B cell (primary cell): Measurements from ENCODE around the gene ZMYND10. TPM values are rescaled to one million over a fixed set of nuclear protein-coding genes. Genes with fewer than 3 reads are reported as not detected.

Experiments used
- ATAC-seq: fragments of 200-7000 bp; cut with Tn5 transposase; one replicate; pipeline ENCODE4 v1.10.0; 2021; ENCODE audit warnings: low read depth, mild to moderate bottlenecking, moderate number of reproducible peaks, moderate library complexity
- CTCF ChIA-PET: fragments of 350-600 bp; sonication (Branson Sonifier 250); formaldehyde crosslinking; loops from one replicate; lab custom pipeline; 2021; ENCODE audit warnings: antibody characterized with exemption, inconsistent platforms; lab: Charles Lee
- POLR2A ChIA-PET: fragments of 350-600 bp; sonication (Branson Sonifier 250); formaldehyde crosslinking; loops from one replicate; lab custom pipeline; 2021; ENCODE audit warnings: antibody characterized with exemption; lab: Charles Lee
- DNase-seq: peaks from one replicate; pipeline ENCODE4 v3.0.0; 2013
- H2AFZ ChIP-seq: 2 replicates; pipeline ENCODE4 v1.6.1; 2012; ENCODE audit warnings: mild to moderate bottlenecking, low read depth, low read length; ENCODE audit not compliant: insufficient read depth, poor library complexity, severe bottlenecking
- H3K27ac ChIP-seq, 2 donors: 1 replicate in 1 of 2; 2 replicates in 1 of 2; pipeline ENCODE4 v1.5.1; 2012 to 2013; ENCODE audit warnings: low read length in 2 of 2, mild to moderate bottlenecking in 2 of 2, moderate library complexity in 1 of 2
- H3K27me3 ChIP-seq, 4 experiments: fragments of 200-600 bp in 1 of 4; sonication (generic) in 1 of 4; replicated peaks in 1 of 4; 1 replicate in 2 of 4; 2 replicates in 2 of 4; pipeline versions ENCODE4 v1.6.1 to v1.7.0; 2013 to 2016; ENCODE audit warnings: low read length in 3 of 4, mild to moderate bottlenecking in 2 of 4, mixed read lengths in 1 of 4, moderate library complexity in 1 of 4; ENCODE audit not compliant: insufficient read depth in 4 of 4, control insufficient read depth in 3 of 4; ENCODE audit errors: control extremely low read depth in 1 of 4
- H3K36me3 ChIP-seq, 2 experiments: replicated peaks in 1 of 2; 1 replicate in 1 of 2; 2 replicates in 1 of 2; pipeline versions ENCODE4 v1.6.1 to v1.7.1; 2013; ENCODE audit warnings: low read length in 1 of 2; ENCODE audit not compliant: insufficient read depth in 2 of 2, control insufficient read depth in 1 of 2; ENCODE audit errors: control extremely low read depth in 1 of 2, extremely low read depth in 1 of 2
- H3K4me1 ChIP-seq, 2 donors: fragments of 200-600 bp in 1 of 2; sonication (generic) in 1 of 2; 1 replicate in 1 of 2; 2 replicates in 1 of 2; pipeline versions ENCODE4 v1.5.1 to v1.6.1; 2013 to 2017; ENCODE audit warnings: low read length in 2 of 2; ENCODE audit not compliant: control insufficient read depth in 2 of 2, insufficient read depth in 2 of 2
- H3K4me2 ChIP-seq: replicated peaks from 2 replicates; pipeline ENCODE3; 2012; ENCODE audit warnings: mild to moderate bottlenecking, low read depth, low read length; ENCODE audit not compliant: poor library complexity, severe bottlenecking
- H3K4me3 ChIP-seq, 5 experiments: fragments of 200-600 bp in 1 of 5; sonication (generic) in 1 of 5; 1 replicate in 3 of 5; 2 replicates in 2 of 5; pipeline versions ENCODE4 v1.5.1 to v1.7.0; 2011 to 2016; ENCODE audit warnings: low read length in 4 of 5, mild to moderate bottlenecking in 4 of 5, low read depth in 2 of 5, control low read depth in 1 of 5, moderate library complexity in 1 of 5; ENCODE audit not compliant: insufficient read depth in 1 of 5; ENCODE audit errors: control extremely low read depth in 1 of 5, extremely low read depth in 1 of 5
- H3K79me2 ChIP-seq: fragments of 200-600 bp; sonication (generic); one replicate; pipeline ENCODE4 v1.6.0; 2016; ENCODE audit warnings: low read length; ENCODE audit not compliant: control insufficient read depth, insufficient read depth
- H3K9ac ChIP-seq: fragments of 200-600 bp; sonication (generic); 2 replicates; pipeline ENCODE4 v1.6.1; 2017; ENCODE audit warnings: mild to moderate bottlenecking, low read length, moderate library complexity
- H3K9me3 ChIP-seq, 3 donors: one replicate each; pipeline versions ENCODE4 v1.6.1 to v1.7.1; 2013; ENCODE audit warnings: low read length in 2 of 3; ENCODE audit not compliant: control insufficient read depth in 2 of 3, insufficient read depth in 1 of 3; ENCODE audit errors: control extremely low read depth in 1 of 3
- H4K20me1 ChIP-seq: 2 replicates; pipeline ENCODE4 v1.6.0; 2012; ENCODE audit warnings: mild to moderate bottlenecking, low read length; ENCODE audit not compliant: insufficient read depth, control insufficient read depth, poor library complexity, severe bottlenecking
- H3K27ac Mint-ChIP-seq: one replicate; pipeline ENCODE4 v1.8.0; 2021; ENCODE audit warnings: mixed read lengths
- H3K27me3 Mint-ChIP-seq: one replicate; pipeline ENCODE4 v1.8.0; 2021; ENCODE audit warnings: mixed read lengths
- H3K4me1 Mint-ChIP-seq: one replicate; pipeline ENCODE4 v1.8.0; 2021; ENCODE audit warnings: mixed read lengths
- H3K4me3 Mint-ChIP-seq: one replicate; pipeline ENCODE4 v1.8.0; 2021; ENCODE audit warnings: mixed read lengths
- H3K9me3 Mint-ChIP-seq: one replicate; pipeline ENCODE4 v1.8.0; 2022; ENCODE audit warnings: mixed read lengths; ENCODE audit not compliant: insufficient read depth
- CTCF ChIP-seq: fragments of 200-600 bp; IDR thresholded peaks from one replicate; pipeline ENCODE4 v1.8.0; 2022; ENCODE audit warnings: antibody characterized with exemption, mild to moderate bottlenecking
- EZH2 ChIP-seq: IDR thresholded peaks from 2 replicates; pipeline ENCODE4 v1.6.1; 2012; ENCODE audit warnings: borderline replicate concordance, low read depth, mild to moderate bottlenecking, moderate library complexity, low read length; ENCODE audit not compliant: insufficient read depth, poor library complexity, severe bottlenecking
- WGBS: methylation state at CpG from one replicate; pipeline ENCODE4 v1.1.5; 2013; ENCODE audit warnings: missing lambda C conversion rate; ENCODE audit not compliant: insufficient coverage; 5-methylcytosine and 5-hydroxymethylcytosine counted together
- intact Hi-C: fragments of 100-400 bp; cut with micrococcal nuclease; formaldehyde crosslinking; loops from one replicate; pipeline ENCODE4 v1.10.0; 2022
- polyA plus RNA-seq: library from polyadenylated mRNA; depleted of rRNA; stranded (reverse); fragments of >200 nt; gene quantifications from 2 replicates; pipeline ENCODE4 v1.2.3, GENCODE V29; 2012
- total RNA-seq, 2 donors: library from RNA; stranded (reverse); fragments of 120-200 nt in 1 of 2; gene quantifications; 1 replicate in 1 of 2; 2 replicates in 1 of 2; pipeline versions ENCODE4 v1.2.3 to v1.2.4, GENCODE V29; 2013 to 2022

ZMYND10 gene
- total and polyA plus RNA-seq, 2 donors (not counting 1 experiment from before 2014, with no cell fraction given), result 1.8 to 2.4 TPM

DNA sequence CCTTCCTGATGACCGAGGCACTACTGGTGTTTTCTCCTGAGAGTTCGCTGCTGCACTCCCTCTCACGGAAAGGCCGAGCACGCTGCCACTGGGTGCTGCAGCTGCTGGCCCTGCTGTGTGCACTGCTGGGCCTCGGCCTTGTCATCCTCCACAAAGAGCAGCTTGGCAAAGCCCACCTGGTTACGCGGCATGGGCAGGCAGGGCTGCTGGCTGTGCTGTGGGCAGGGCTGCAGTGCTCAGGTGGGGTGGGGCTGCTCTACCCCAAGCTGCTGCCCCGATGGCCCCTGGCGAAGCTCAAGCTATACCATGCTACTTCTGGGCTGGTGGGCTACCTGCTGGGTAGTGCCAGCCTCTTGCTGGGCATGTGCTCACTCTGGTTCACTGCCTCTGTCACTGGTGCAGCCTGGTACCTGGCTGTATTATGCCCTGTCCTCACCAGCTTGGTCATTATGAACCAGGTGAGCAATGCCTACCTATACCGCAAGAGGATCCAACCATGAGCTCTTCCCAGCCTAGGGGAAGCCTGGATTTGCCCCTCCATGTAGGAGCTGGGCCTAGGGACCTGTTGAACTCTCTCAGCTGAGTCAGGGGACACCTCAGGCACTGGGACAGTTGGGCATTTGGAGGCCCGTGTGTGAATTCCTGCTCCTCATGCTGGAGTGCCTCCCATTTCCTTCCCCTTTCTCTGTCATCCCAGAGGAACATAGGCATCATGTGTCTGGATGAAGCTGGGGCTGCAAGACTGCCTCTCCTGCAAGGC, 7.9 kb upstream of the ZMYND10 start:
- Mint-ChIP-seq H3K9me3 (no peaks in the 10 kb centered on the region), H3K27ac (peak overlapping the region; percentile 59), H3K4me3 (no peak overlapping the region), H3K4me1 (peaks cover 61% of the 10 kb centered on the region), H3K27me3 (no peaks in the 10 kb centered on the region)
- intact Hi-C loops, result no loop called here
- no peak overlapping the region for H3K27ac ChIP-seq
- H3K9me3 ChIP-seq, result no peaks in the 10 kb centered on the region
- no peak overlapping the region for H3K9ac ChIP-seq
- H3K4me2 ChIP-seq, result no peak overlapping the region
- no peaks in the 10 kb centered on the region for H3K27me3 ChIP-seq
- ChIA-PET POLR2A (interaction anchor here (0.7 to 7.4 kb wide), 3 partner anchors 14 to 214 kb away, joined by 4 to 96 read pairs (median 10); partner anchors contain the start of genes C3orf18 and RASSF1), CTCF (interaction anchor here (0.9 to 2.3 kb wide), 4 partner anchors 12 to 189 kb away, joined by 3 to 10 read pairs (median 8); partner anchors contain the start of gene IFRD2)
- H2AFZ ChIP-seq, result no peak overlapping the region
- H3K4me1 ChIP-seq, result peaks cover 44 to 52% of the 10 kb centered on the region in 2 donors
- peaks cover 84% of the 10 kb centered on the region for H4K20me1 ChIP-seq
- no peak for TF ChIP-seq CTCF
- no peak for TF ChIP-seq EZH2
- no peak for ATAC-seq
- no peak overlapping the region for H3K4me3 ChIP-seq
- H3K36me3 ChIP-seq, result peaks cover 5 to 55% of the 10 kb centered on the region in 2 experiments
- WGBS, result 97% methylated on average over 11 of the region's 12 CpGs
- no peak for DNase-seq
- H3K79me2 ChIP-seq, result peaks cover 77% of the 10 kb centered on the region

DNA sequence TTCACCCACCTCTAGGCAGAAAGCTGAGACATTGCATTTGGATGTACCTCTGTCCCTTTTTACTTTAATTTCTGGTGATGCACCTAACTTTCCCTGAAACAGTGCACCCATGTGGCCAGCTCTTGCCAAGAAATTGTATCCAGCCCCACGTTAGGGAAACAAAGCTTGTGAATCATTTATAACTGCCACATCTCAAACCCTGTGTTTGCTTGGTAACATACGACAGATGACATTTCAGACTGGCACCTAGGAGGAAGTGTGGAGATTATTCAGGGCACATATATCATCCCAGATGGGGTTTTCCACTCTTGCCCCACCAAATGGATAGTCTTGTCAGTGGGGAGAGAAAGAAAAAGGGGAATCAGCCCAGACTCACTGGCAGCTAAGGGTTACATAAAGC, 7.2 kb upstream of the ZMYND10 start:
- H3K4me2 ChIP-seq, result no peak overlapping the region
- ChIA-PET CTCF (interaction anchor here (0.7 to 2.3 kb wide), 5 partner anchors 12 to 190 kb away, joined by 3 to 10 read pairs (median 5); partner anchors contain the start of gene IFRD2), POLR2A (interaction anchor here (0.7 to 7.4 kb wide), 4 partner anchors 13 to 214 kb away, joined by 4 to 96 read pairs (median 10); partner anchors contain the start of genes C3orf18 and RASSF1)
- intact Hi-C loops, result no loop called here
- H3K36me3 ChIP-seq, result peaks cover 5 to 61% of the 10 kb centered on the region in 2 experiments
- peaks cover 79% of the 10 kb centered on the region for H4K20me1 ChIP-seq
- DNase-seq (no peak), ATAC-seq (no peak)
- H3K9me3 ChIP-seq, result no peaks in the 10 kb centered on the region
- H3K27me3 Mint-ChIP-seq, result no peaks in the 10 kb centered on the region
- H3K79me2 ChIP-seq, result peaks cover 77% of the 10 kb centered on the region
- TF ChIP-seq EZH2, result no peak
- no peak for TF ChIP-seq CTCF
- no peaks in the 10 kb centered on the region for H3K27me3 ChIP-seq
- no peak overlapping the region for H3K27ac ChIP-seq
- peak overlapping the region; percentile 12 for H3K4me3 Mint-ChIP-seq
- no peak overlapping the region for H3K27ac Mint-ChIP-seq
- H2AFZ ChIP-seq, result no peak overlapping the region
- H3K4me1 Mint-ChIP-seq, result peaks cover 57% of the 10 kb centered on the region
- peaks cover 38 to 46% of the 10 kb centered on the region in 2 donors for H3K4me1 ChIP-seq
- no peak overlapping the region for H3K4me3 ChIP-seq
- no peak overlapping the region for H3K9ac ChIP-seq
- no CpG with 5 or more reads among the region's 2 CpGs for WGBS
- no peaks in the 10 kb centered on the region for H3K9me3 Mint-ChIP-seq
